PFSK-1 (cell line): ENCODE results near the gene CASP7.

Experiments
- FOXP2 ChIP-seq: optimal IDR thresholded peaks from 2 replicates; pipeline ENCODE3; 2011; ENCODE audit warnings: borderline replicate concordance, control low read depth, inconsistent platforms; ENCODE audit not compliant: insufficient read depth; ENCODE audit errors: extremely low read length, extremely low read depth
- POLR2AphosphoS5 ChIP-seq: IDR thresholded peaks from 2 replicates; pipeline ENCODE4 v1.6.1; 2012; ENCODE audit warnings: low read depth, mild to moderate bottlenecking, control low read depth, low read length, moderate library complexity
- REST ChIP-seq, 2 experiments: IDR thresholded peaks; 2 replicates each; pipeline versions ENCODE4 v1.6.1 to v1.8.0; 2011 to 2012; ENCODE audit warnings: low read depth in 2 of 2, low read length in 2 of 2, control low read depth in 1 of 2, inconsistent platforms in 1 of 2, mild to moderate bottlenecking in 1 of 2, moderate library complexity in 1 of 2; ENCODE audit not compliant: insufficient read depth in 1 of 2
- SIN3A ChIP-seq: IDR thresholded peaks from 2 replicates; pipeline ENCODE4 v1.6.1; 2012; ENCODE audit warnings: mild to moderate bottlenecking, low read length, moderate library complexity, borderline replicate concordance; ENCODE audit not compliant: insufficient read depth
- TAF1 ChIP-seq: IDR thresholded peaks from 2 replicates; pipeline ENCODE4 v1.6.1; 2012; ENCODE audit warnings: low read length, control low read depth, borderline replicate concordance; ENCODE audit not compliant: insufficient read depth

CASP7 gene

GRCh38 chr10:113656896-113657295, 22.8 kb upstream of the CASP7 start:
- TF ChIP-seq POLR2AphosphoS5, result no peak
- TF ChIP-seq FOXP2, result no peak
- TF ChIP-seq SIN3A, result no peak
- TF ChIP-seq REST (IDR thresholded peaks at IDR 0.05; ENCODE audit: insufficient read depth in 1 of 2, low read depth in 2 of 2, low read length in 2 of 2), result no peak
- no peak for TF ChIP-seq TAF1

- TF ChIP-seq POLR2AphosphoS5, result no peak
- TF ChIP-seq SIN3A, result no peak
- no peak for TF ChIP-seq TAF1
- TF ChIP-seq FOXP2, result no peak
- TF ChIP-seq REST (IDR thresholded peaks at IDR 0.05; ENCODE audit: insufficient read depth in 1 of 2, low read depth in 2 of 2, low read length in 2 of 2), result no peak
Observed at GRCh38 chr10:113657544-113657943, 22.2 kb upstream of the CASP7 start.

- TF ChIP-seq FOXP2, result no peak
Observed at GRCh38 chr10:113661332-113661731, 18.4 kb upstream of the CASP7 start.

GRCh38 chr10:113663142-113663541, 16.6 kb upstream of the CASP7 start:
- TF ChIP-seq TAF1 (no peak), SIN3A (no peak), REST (IDR thresholded peaks at IDR 0.05; ENCODE audit: insufficient read depth in 1 of 2, low read depth in 2 of 2, low read length in 2 of 2) (no peak), POLR2AphosphoS5 (no peak), FOXP2 (no peak)

GRCh38 chr10:113663908-113664307, 15.8 kb upstream of the CASP7 start, which contains the start of gene NRAP:
NRAP (minus strand) TSS chr10:113664041; CDS start chr10:113663882, 159 bp downstream.
- no peak for TF ChIP-seq REST (IDR thresholded peaks at IDR 0.05; ENCODE audit: insufficient read depth in 1 of 2, low read depth in 2 of 2, low read length in 2 of 2)
- TF ChIP-seq POLR2AphosphoS5, result no peak
- no peak for TF ChIP-seq TAF1
- TF ChIP-seq FOXP2, result no peak
- TF ChIP-seq SIN3A, result no peak
